Right lung (tissue), 5 donors: Measurements from ENCODE around the gene C14orf132. TPM values are rescaled to one million over a fixed set of nuclear protein-coding genes. Genes with fewer than 3 reads are reported as not detected.

Source experiments
- DNase-seq, 2 donors: peaks; one replicate each; pipeline ENCODE4 v3.0.0-alpha.2; 2013
- polyA plus RNA-seq, 5 donors: library from polyadenylated mRNA; unstranded; fragments of 120-200 nt; gene quantifications; one replicate each; pipeline versions ENCODE4 v1.2.1 to v1.2.3, GENCODE V29; 2013; ENCODE audit warnings: inconsistent platforms in 1 of 5, low replicate concordance in 1 of 5; ENCODE audit not compliant: insufficient read length in 5 of 5, insufficient read depth in 1 of 5

C14orf132 gene
- polyA plus RNA-seq, 5 donors, result 24.8 to 37.8 (median 29.5) TPM

GRCh38 chr14:96081767-96082400 is 42.7 kb downstream of the C14orf132 start:
- DNase-seq, result no peak

GRCh38 chr14:96082420-96083300 is 43.5 kb downstream of the C14orf132 start:
- DNase-seq, result no peak

GRCh38 chr14:96083667-96084320 is 44.6 kb downstream of the C14orf132 start:
- peak in 1 of 2 donors; percentile 45 for DNase-seq

GRCh38 chr14:96084796-96085195 is 45.6 kb downstream of the C14orf132 start:
- no peak for DNase-seq

- DNase-seq, result no peak
Measured at GRCh38 chr14:96085369-96085768, 46.2 kb downstream of the C14orf132 start.

GRCh38 chr14:96086032-96086431 is 46.9 kb downstream of the C14orf132 start:
- no peak for DNase-seq

GRCh38 chr14:96086574-96087077 is 47.5 kb downstream of the C14orf132 start:
- DNase-seq, result no peak

GRCh38 chr14:96088074-96088473 is 48.9 kb downstream of the C14orf132 start:
- no peak for DNase-seq

GRCh38 chr14:96088481-96088880 is 49.3 kb downstream of the C14orf132 start:
- no peak for DNase-seq

GRCh38 chr14:96088911-96089310 is 49.7 kb downstream of the C14orf132 start:
- no peak for DNase-seq

- no peak for DNase-seq
Measured at GRCh38 chr14:96089401-96089800, 50.2 kb downstream of the C14orf132 start.

- DNase-seq, result peak; percentile 76 to 79
Measured at GRCh38 chr14:96090441-96091148, 51.4 kb downstream of the C14orf132 start.

- DNase-seq, result no peak
Measured at GRCh38 chr14:96091149-96091693, 52.1 kb downstream of the C14orf132 start.

GRCh38 chr14:96091941-96092411 is 52.8 kb downstream of the C14orf132 start:
- no peak for DNase-seq

- DNase-seq, result no peak
Measured at GRCh38 chr14:96092936-96093335, 53.8 kb downstream of the C14orf132 start.

GRCh38 chr14:96094211-96094610 is 55.0 kb downstream of the C14orf132 start:
- DNase-seq, result no peak

GRCh38 chr14:96094656-96095055 is 55.5 kb downstream of the C14orf132 start:
- DNase-seq, result no peak

GRCh38 chr14:96095058-96095457 is 55.9 kb downstream of the C14orf132 start:
- no peak for DNase-seq

GRCh38 chr14:96095581-96096476 is 56.7 kb downstream of the C14orf132 start:
- peak; percentile 79 to 81 for DNase-seq
